Measurements from ENCODE around the gene TUBGCP6. TPM values are rescaled to one million over a fixed set of nuclear protein-coding genes. Genes with fewer than 3 reads are reported as not detected.

TUBGCP6 gene
- total and polyA plus RNA-seq, 2 donors (not counting 1 experiment from before 2014, with no cell fraction given) = 137 to 178 TPM

- Histone ChIP-seq H3K4me3 (ENCODE audit: control extremely low read depth in 1 of 5, extremely low read depth in 1 of 5, insufficient read depth in 1 of 5, low read depth in 2 of 5, low read length in 4 of 5) (no peak overlapping the region), H3K79me2 (ENCODE audit: control insufficient read depth, insufficient read depth, low read length) (peaks cover 42% of the 10 kb centered on the region), H3K9ac (ENCODE audit: low read length) (no peak overlapping the region), H2AFZ (ENCODE audit: insufficient read depth, low read depth, low read length, poor library complexity, severe bottlenecking) (no peak overlapping the region), H4K20me1 (ENCODE audit: control insufficient read depth, insufficient read depth, low read length, poor library complexity, severe bottlenecking) (peaks cover 71% of the 10 kb centered on the region), H3K27ac (ENCODE audit: low read length in 2 of 2) (no peak overlapping the region), H3K27me3 (replicated peaks in 1 of 4; ENCODE audit: control extremely low read depth in 1 of 4, control insufficient read depth in 3 of 4, insufficient read depth in 4 of 4, low read length in 3 of 4) (no peaks in the 10 kb centered on the region), H3K36me3 (replicated peaks in 1 of 2; ENCODE audit: control extremely low read depth in 1 of 2, control insufficient read depth in 1 of 2, extremely low read depth in 1 of 2, insufficient read depth in 2 of 2, low read length in 1 of 2) (peaks cover 4 to 47% of the 10 kb centered on the region in 2 experiments), H3K4me1 (ENCODE audit: control insufficient read depth in 2 of 2, insufficient read depth in 2 of 2, low read length in 2 of 2) (peaks cover 15 to 26% of the 10 kb centered on the region in 2 donors), H3K4me2 (replicated peaks; ENCODE audit: low read depth, low read length, poor library complexity, severe bottlenecking) (no peak overlapping the region), H3K9me3 (ENCODE audit: control extremely low read depth in 1 of 3, control insufficient read depth in 2 of 3, insufficient read depth in 1 of 3, low read length in 2 of 3) (no peaks in the 10 kb centered on the region)
- ChIA-PET POLR2A (interaction anchor here (0.7 to 4.5 kb wide), 3 partner anchors 18 to 60 kb away, joined by 3 to 43 read pairs (median 5); no protein-coding TSS in a partner anchor), CTCF (interaction anchor here (0.6 to 5.2 kb wide), 14 partner anchors 14 to 406 kb away, joined by 3 to 75 read pairs (median 3); partner anchors contain the start of gene PANX2)
- WGBS (ENCODE audit: insufficient coverage) = 87% methylated on average over 21 of the region's 22 CpGs
- Mint-ChIP-seq H3K4me3 (no peak overlapping the region), H3K4me1 (peaks cover 38% of the 10 kb centered on the region), H3K27ac (no peak overlapping the region), H3K27me3 (no peaks in the 10 kb centered on the region), H3K9me3 (ENCODE audit: insufficient read depth) (no peaks in the 10 kb centered on the region)
- ATAC-seq (ENCODE audit: low read depth) (no peak), DNase-seq (no peak)
- intact Hi-C loops (cut with micrococcal nuclease) = loop anchor here (5.0 to 10.0 kb wide), 2 partner anchors 281 to 444 kb away; no protein-coding TSS in a partner anchor
- TF ChIP-seq CTCF (IDR thresholded peaks at IDR 0.05) = no peak
- no peak for TF ChIP-seq EZH2 (IDR thresholded peaks at IDR 0.05; ENCODE audit: borderline replicate concordance, insufficient read depth, low read depth, low read length, poor library complexity, severe bottlenecking)
These were observed 36.3 kb downstream of the TUBGCP6 start for GRCh38 chr22:50208430-50208938.

All from B cell (primary cell).